ENCODE results near the gene CD58.

Gene CD58

DNA sequence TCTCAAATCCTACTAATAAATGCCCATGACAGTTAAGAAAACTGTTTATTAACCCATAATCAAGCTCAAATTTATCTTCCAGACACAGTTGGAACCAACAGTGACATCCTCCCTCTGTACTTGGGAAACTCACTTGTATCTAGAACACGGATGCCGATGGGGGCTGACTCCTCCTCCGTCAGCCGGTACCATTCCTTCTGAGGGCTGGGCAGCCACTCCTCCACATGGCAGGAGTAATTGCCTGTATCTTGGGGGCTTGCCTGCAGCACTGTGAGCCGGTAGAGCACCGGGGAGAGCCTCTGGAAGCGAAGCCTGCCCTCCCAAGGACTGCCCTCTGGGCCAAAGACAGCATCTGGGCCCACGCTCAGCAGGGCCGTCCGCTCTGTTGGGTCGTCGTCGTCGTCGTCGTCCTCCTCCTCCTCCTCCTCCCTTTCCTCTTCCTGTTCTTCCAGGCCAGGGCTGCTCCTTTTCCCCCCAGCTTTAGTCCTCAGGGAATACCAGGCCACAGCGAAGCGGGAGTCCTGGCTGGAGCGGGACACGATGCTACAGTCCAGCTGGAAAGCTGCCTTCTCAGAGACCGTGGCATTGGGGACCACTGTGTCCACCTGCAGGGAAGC, 8.5 kb upstream of the CD58 start:
- no peaks in the 10 kb centered on the region for H3K4me1 ChIP-seq (ENCODE audit: control insufficient read depth, insufficient read depth, low read length)
- no peak overlapping the region for H3K4me3 ChIP-seq (ENCODE audit: low read length)
- H3K27ac ChIP-seq (ENCODE audit: low read length): no peak overlapping the region

GRCh38 chr1:116578581-116578980, 7.8 kb upstream of the CD58 start:
- Histone ChIP-seq H3K4me3 (ENCODE audit: low read length) (no peak overlapping the region), H3K9me3 (ENCODE audit: control insufficient read depth, insufficient read depth, low read length) (no peaks in the 10 kb centered on the region), H3K27me3 (ENCODE audit: control insufficient read depth, insufficient read depth, low read length) (no peaks in the 10 kb centered on the region), H3K27ac (ENCODE audit: low read length) (no peak overlapping the region), H3K36me3 (ENCODE audit: control insufficient read depth, insufficient read depth, low read length) (0 out of 2 replicates have a peak, but pooled peaks cover 3% of the 10 kb centered on the region), H3K4me1 (ENCODE audit: control insufficient read depth, insufficient read depth, low read length) (no peaks in the 10 kb centered on the region)
- no peak for DNase-seq (ENCODE audit: low read depth, low spot score)
- WGBS (ENCODE audit: insufficient coverage, insufficient read length): no CpG with 5 or more reads among the region's 1 CpG

More for the DNA sequence above, 8.5 kb upstream of the CD58 start:
- Histone ChIP-seq H3K9me3 (ENCODE audit: control insufficient read depth, insufficient read depth, low read length) (no peaks in the 10 kb centered on the region), H3K27me3 (ENCODE audit: control insufficient read depth, insufficient read depth, low read length) (no peaks in the 10 kb centered on the region), H3K36me3 (ENCODE audit: control insufficient read depth, insufficient read depth, low read length) (0 out of 2 replicates have a peak, but pooled peaks cover 3% of the 10 kb centered on the region)
- WGBS (ENCODE audit: insufficient coverage, insufficient read length): no CpG with 5 or more reads among the region's 21 CpGs
- no peak for DNase-seq (ENCODE audit: low read depth, low spot score)

DNA sequence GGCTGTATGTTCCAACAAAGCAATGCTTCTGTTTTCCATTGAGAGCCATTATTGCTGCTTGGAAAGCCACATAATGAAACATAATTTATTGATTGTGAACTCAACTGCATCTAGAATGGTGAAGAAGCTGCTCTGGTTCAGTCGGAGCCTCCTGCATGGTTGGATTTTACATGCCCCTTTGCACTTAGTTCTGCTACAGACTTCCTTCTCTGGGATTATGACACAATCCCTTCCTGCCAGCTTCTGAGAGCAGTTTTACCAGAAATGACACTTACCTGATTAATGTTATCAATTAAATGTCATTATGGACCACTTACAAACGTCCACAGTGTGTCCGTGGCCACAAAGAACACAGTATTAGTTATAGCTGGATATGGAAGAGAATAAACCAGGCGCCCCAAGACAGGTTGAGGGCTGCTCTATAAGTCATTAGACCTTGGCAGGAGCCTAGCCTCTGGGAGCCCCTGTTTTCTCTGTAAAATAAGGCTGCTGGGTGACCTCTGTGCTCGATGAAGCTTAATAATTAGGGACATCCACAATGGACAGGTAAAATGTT, 7.0 kb upstream of the CD58 start:
- WGBS (ENCODE audit: insufficient coverage, insufficient read length): no CpG with 5 or more reads among the region's 5 CpGs
- H3K4me3 ChIP-seq (ENCODE audit: low read length): no peak overlapping the region
- H3K4me1 ChIP-seq (ENCODE audit: control insufficient read depth, insufficient read depth, low read length): no peaks in the 10 kb centered on the region
- no peaks in the 10 kb centered on the region for H3K9me3 ChIP-seq (ENCODE audit: control insufficient read depth, insufficient read depth, low read length)
- 0 out of 2 replicates have a peak, but pooled peaks cover 3% of the 10 kb centered on the region for H3K36me3 ChIP-seq (ENCODE audit: control insufficient read depth, insufficient read depth, low read length)
- DNase-seq (ENCODE audit: low read depth, low spot score): no peak
- no peak overlapping the region for H3K27ac ChIP-seq (ENCODE audit: low read length)
- no peaks in the 10 kb centered on the region for H3K27me3 ChIP-seq (ENCODE audit: control insufficient read depth, insufficient read depth, low read length)

DNA sequence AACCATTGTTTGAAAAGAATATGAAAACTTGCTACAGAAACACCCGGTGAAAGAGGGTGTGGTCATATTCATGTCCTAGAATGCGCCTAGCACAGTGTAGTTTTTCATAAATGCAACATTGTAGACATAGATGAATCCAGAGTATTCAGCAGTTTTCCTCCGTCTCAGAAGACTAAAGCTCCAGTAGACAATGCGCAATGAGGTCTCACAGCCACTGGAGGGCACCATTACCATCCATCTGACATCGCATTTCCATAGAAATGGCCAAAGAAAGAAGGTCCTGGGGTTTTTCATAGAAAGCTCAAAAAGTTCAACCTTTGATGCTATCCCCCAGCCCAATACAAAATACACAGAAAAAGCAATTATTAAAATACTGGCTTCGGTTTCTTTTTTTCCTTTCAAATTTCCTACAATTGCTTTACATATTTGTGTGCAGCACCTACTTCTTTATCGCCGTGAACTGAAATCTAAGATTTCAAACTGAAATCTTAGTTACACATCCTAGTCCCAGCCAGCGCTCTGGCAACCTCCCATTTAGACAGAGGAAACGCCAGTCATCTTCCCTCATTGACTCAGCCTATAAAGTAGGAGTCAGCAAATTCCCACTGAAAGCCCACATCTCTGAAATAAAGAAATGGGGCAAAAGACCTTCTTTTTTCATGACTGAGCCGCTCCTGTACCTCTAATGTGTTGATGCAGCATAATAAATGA, 3.9 kb upstream of the CD58 start:
- H3K9me3 ChIP-seq (ENCODE audit: control insufficient read depth, insufficient read depth, low read length): no peaks in the 10 kb centered on the region
- no peaks in the 10 kb centered on the region for H3K27me3 ChIP-seq (ENCODE audit: control insufficient read depth, insufficient read depth, low read length)
- H3K27ac ChIP-seq (ENCODE audit: low read length): no peak overlapping the region
- WGBS (ENCODE audit: insufficient coverage, insufficient read length): no CpG with 5 or more reads among the region's 11 CpGs
- H3K36me3 ChIP-seq (ENCODE audit: control insufficient read depth, insufficient read depth, low read length): 0 out of 2 replicates have a peak, but pooled peaks cover 3% of the 10 kb centered on the region
- no peak overlapping the region for H3K4me3 ChIP-seq (ENCODE audit: low read length)
- no peak for DNase-seq (ENCODE audit: low read depth, low spot score)
- H3K4me1 ChIP-seq (ENCODE audit: control insufficient read depth, insufficient read depth, low read length): peaks cover 1% of the 10 kb centered on the region; the same call in 1 of the 2 replicates

DNA sequence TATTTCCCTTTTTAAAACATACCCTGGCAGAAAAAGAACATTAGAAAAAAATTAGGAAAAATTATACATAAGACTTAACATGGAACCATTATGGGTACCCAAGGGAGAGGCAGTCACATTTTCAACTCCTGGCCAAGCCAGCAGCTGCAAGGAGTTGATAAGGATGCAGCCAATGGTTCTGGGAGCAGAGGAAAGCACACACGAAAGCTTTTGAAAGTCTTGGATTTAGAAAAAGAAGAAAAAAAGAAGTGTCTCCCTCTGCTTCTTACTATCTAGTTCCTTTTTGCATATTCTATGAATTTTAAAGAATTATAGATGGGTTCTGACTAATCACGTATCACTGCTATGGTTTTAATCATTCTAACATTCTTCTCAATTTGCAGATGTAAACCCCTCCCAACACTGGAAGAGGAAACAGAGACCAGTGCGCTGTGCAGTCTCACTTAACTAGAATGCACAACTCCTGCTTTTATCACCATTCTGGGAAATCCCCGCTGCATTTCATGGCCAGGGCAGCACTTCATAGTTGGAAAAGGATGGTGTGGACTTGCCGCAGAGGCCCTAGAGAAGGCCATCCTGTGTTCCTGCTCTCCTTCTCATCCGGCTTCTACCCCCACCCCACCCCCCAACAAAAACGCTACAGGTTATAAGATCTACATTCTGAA, 2.7 kb upstream of the CD58 start:
- no peak overlapping the region for H3K4me3 ChIP-seq (ENCODE audit: low read length)
- WGBS (ENCODE audit: insufficient coverage, insufficient read length): no CpG with 5 or more reads among the region's 7 CpGs
- H3K27ac ChIP-seq (ENCODE audit: low read length): no peak overlapping the region
- peaks cover 2% of the 10 kb centered on the region; the same call in 1 of the 2 replicates for H3K4me1 ChIP-seq (ENCODE audit: control insufficient read depth, insufficient read depth, low read length)
- no peak for DNase-seq (ENCODE audit: low read depth, low spot score)
- no peaks in the 10 kb centered on the region for H3K27me3 ChIP-seq (ENCODE audit: control insufficient read depth, insufficient read depth, low read length)
- no peaks in the 10 kb centered on the region for H3K9me3 ChIP-seq (ENCODE audit: control insufficient read depth, insufficient read depth, low read length)
- no peaks in the 10 kb centered on the region for H3K36me3 ChIP-seq (ENCODE audit: control insufficient read depth, insufficient read depth, low read length)

- H3K36me3 ChIP-seq (ENCODE audit: control insufficient read depth, insufficient read depth, low read length): no peaks in the 10 kb centered on the region
- H3K27me3 ChIP-seq (ENCODE audit: control insufficient read depth, insufficient read depth, low read length): no peaks in the 10 kb centered on the region
- H3K4me3 ChIP-seq (ENCODE audit: low read length): no peak overlapping the region
- WGBS (ENCODE audit: insufficient coverage, insufficient read length): no CpG with 5 or more reads among the region's 4 CpGs
- peaks cover 2% of the 10 kb centered on the region; the same call in 1 of the 2 replicates for H3K4me1 ChIP-seq (ENCODE audit: control insufficient read depth, insufficient read depth, low read length)
- no peaks in the 10 kb centered on the region for H3K9me3 ChIP-seq (ENCODE audit: control insufficient read depth, insufficient read depth, low read length)
- no peak overlapping the region for H3K27ac ChIP-seq (ENCODE audit: low read length)
- DNase-seq (ENCODE audit: low read depth, low spot score): no peak
Measured at GRCh38 chr1:116572771-116573430, 2.1 kb upstream of the CD58 start.

DNA sequence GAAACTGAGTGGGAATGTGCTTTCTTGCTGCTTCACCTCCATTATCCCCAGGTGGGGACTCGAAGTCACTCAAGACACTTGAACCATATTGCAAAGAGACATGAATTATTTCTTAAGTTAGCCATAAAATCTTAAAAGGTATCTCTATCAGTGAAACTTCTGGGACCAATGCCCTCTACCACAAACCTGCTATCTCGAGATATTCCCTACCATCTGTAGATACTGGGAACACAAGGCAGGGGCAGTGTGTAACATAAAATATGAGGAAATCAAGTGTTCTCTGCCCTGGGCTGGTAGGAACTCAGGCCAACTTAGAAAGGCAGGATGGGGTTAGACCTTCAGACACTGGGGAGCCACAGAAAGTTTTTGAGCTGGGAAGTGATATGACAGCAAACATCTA, 1.3 kb upstream of the CD58 start:
- H3K27ac ChIP-seq (ENCODE audit: low read length): no peak overlapping the region

GRCh38 chr1:116571215-116571919, 541 bp upstream of the CD58 start:
- Histone ChIP-seq H3K4me1 (ENCODE audit: control insufficient read depth, insufficient read depth, low read length) (peaks cover 2% of the 10 kb centered on the region; the same call in 1 of the 2 replicates), H3K9me3 (ENCODE audit: control insufficient read depth, insufficient read depth, low read length) (no peaks in the 10 kb centered on the region), H3K27me3 (ENCODE audit: control insufficient read depth, insufficient read depth, low read length) (no peaks in the 10 kb centered on the region), H3K36me3 (ENCODE audit: control insufficient read depth, insufficient read depth, low read length) (no peaks in the 10 kb centered on the region), H3K27ac (ENCODE audit: low read length) (no peak overlapping the region), H3K4me3 (ENCODE audit: low read length) (peak overlapping the region; percentile 77; the same call in 1 of the 2 replicates)
- no CpG with 5 or more reads among the region's 24 CpGs for WGBS (ENCODE audit: insufficient coverage, insufficient read length)
- no peak for DNase-seq (ENCODE audit: low read depth, low spot score)

More for the DNA sequence above, 1.3 kb upstream of the CD58 start:
- WGBS (ENCODE audit: insufficient coverage, insufficient read length): no CpG with 5 or more reads among the region's 2 CpGs
- no peaks in the 10 kb centered on the region for H3K9me3 ChIP-seq (ENCODE audit: control insufficient read depth, insufficient read depth, low read length)
- no peaks in the 10 kb centered on the region for H3K36me3 ChIP-seq (ENCODE audit: control insufficient read depth, insufficient read depth, low read length)
- H3K4me3 ChIP-seq (ENCODE audit: low read length): no peak overlapping the region
- no peaks in the 10 kb centered on the region for H3K27me3 ChIP-seq (ENCODE audit: control insufficient read depth, insufficient read depth, low read length)
- peaks cover 2% of the 10 kb centered on the region; the same call in 1 of the 2 replicates for H3K4me1 ChIP-seq (ENCODE audit: control insufficient read depth, insufficient read depth, low read length)
- DNase-seq (ENCODE audit: low read depth, low spot score): no peak

DNA sequence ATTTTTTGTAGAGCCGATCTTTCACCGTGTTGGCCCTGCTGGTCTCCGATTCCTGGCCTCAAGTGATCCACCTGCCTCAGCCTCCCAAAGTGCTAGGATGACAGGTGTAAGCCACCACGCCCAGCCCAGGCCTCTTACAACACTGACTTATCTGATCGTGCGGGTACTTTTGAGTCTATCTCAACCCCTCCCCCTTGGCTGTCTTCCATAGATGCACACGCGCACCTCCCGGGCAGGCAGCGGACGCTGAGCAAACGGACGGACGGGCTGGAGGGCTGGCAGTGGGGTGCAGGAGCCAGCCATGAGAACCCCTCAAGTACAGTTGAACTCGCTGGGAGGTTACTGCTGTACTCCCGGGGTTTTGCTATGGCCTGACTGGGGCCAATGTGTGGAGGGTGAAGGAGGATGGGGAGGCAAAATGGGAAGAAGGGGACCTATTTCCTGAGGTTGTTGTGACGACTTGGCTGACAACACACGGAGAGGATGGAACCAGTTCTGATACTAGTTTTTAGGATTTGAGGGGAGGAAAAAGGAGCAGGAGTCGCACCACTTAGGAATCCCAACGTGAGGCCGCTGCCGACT, 959 bp downstream of the CD58 start:
- H3K36me3 ChIP-seq (ENCODE audit: control insufficient read depth, insufficient read depth, low read length): no peaks in the 10 kb centered on the region
- H3K9me3 ChIP-seq (ENCODE audit: control insufficient read depth, insufficient read depth, low read length): no peaks in the 10 kb centered on the region
- peak overlapping the region; percentile 77; the same call in 1 of the 2 replicates for H3K4me3 ChIP-seq (ENCODE audit: low read length)
- no peak for DNase-seq (ENCODE audit: low read depth, low spot score)
- WGBS (ENCODE audit: insufficient coverage, insufficient read length): no CpG with 5 or more reads among the region's 22 CpGs
- H3K4me1 ChIP-seq (ENCODE audit: control insufficient read depth, insufficient read depth, low read length): peaks cover 2% of the 10 kb centered on the region; the same call in 1 of the 2 replicates
- no peaks in the 10 kb centered on the region for H3K27me3 ChIP-seq (ENCODE audit: control insufficient read depth, insufficient read depth, low read length)
- H3K27ac ChIP-seq (ENCODE audit: low read length): no peak overlapping the region

All from iPS DF 6.9 (cell line).